B cell (primary cell): ENCODE measurements around the gene ENPP7. TPM values are rescaled to one million over a fixed set of nuclear protein-coding genes. Genes with fewer than 3 reads are reported as not detected.

Experiments
- ATAC-seq: fragments of 200-7000 bp; cut with Tn5 transposase; one replicate; pipeline ENCODE4 v1.10.0; 2021; ENCODE audit warnings: low read depth, mild to moderate bottlenecking, moderate number of reproducible peaks, moderate library complexity
- CTCF ChIA-PET: fragments of 350-600 bp; sonication (Branson Sonifier 250); formaldehyde crosslinking; loops from one replicate; lab custom pipeline; 2021; ENCODE audit warnings: antibody characterized with exemption, inconsistent platforms; lab: Charles Lee
- POLR2A ChIA-PET: fragments of 350-600 bp; sonication (Branson Sonifier 250); formaldehyde crosslinking; loops from one replicate; lab custom pipeline; 2021; ENCODE audit warnings: antibody characterized with exemption; lab: Charles Lee
- DNase-seq: peaks from one replicate; pipeline ENCODE4 v3.0.0; 2013
- H2AFZ ChIP-seq: 2 replicates; pipeline ENCODE4 v1.6.1; 2012; ENCODE audit warnings: mild to moderate bottlenecking, low read depth, low read length; ENCODE audit not compliant: insufficient read depth, poor library complexity, severe bottlenecking
- H3K27ac ChIP-seq, 2 donors: 1 replicate in 1 of 2; 2 replicates in 1 of 2; pipeline ENCODE4 v1.5.1; 2012 to 2013; ENCODE audit warnings: low read length in 2 of 2, mild to moderate bottlenecking in 2 of 2, moderate library complexity in 1 of 2
- H3K27me3 ChIP-seq, 4 experiments: fragments of 200-600 bp in 1 of 4; sonication (generic) in 1 of 4; replicated peaks in 1 of 4; 1 replicate in 2 of 4; 2 replicates in 2 of 4; pipeline versions ENCODE4 v1.6.1 to v1.7.0; 2013 to 2016; ENCODE audit warnings: low read length in 3 of 4, mild to moderate bottlenecking in 2 of 4, mixed read lengths in 1 of 4, moderate library complexity in 1 of 4; ENCODE audit not compliant: insufficient read depth in 4 of 4, control insufficient read depth in 3 of 4; ENCODE audit errors: control extremely low read depth in 1 of 4
- H3K36me3 ChIP-seq, 2 experiments: replicated peaks in 1 of 2; 1 replicate in 1 of 2; 2 replicates in 1 of 2; pipeline versions ENCODE4 v1.6.1 to v1.7.1; 2013; ENCODE audit warnings: low read length in 1 of 2; ENCODE audit not compliant: insufficient read depth in 2 of 2, control insufficient read depth in 1 of 2; ENCODE audit errors: control extremely low read depth in 1 of 2, extremely low read depth in 1 of 2
- H3K4me1 ChIP-seq, 2 donors: fragments of 200-600 bp in 1 of 2; sonication (generic) in 1 of 2; 1 replicate in 1 of 2; 2 replicates in 1 of 2; pipeline versions ENCODE4 v1.5.1 to v1.6.1; 2013 to 2017; ENCODE audit warnings: low read length in 2 of 2; ENCODE audit not compliant: control insufficient read depth in 2 of 2, insufficient read depth in 2 of 2
- H3K4me2 ChIP-seq: replicated peaks from 2 replicates; pipeline ENCODE3; 2012; ENCODE audit warnings: mild to moderate bottlenecking, low read depth, low read length; ENCODE audit not compliant: poor library complexity, severe bottlenecking
- H3K4me3 ChIP-seq, 5 experiments: fragments of 200-600 bp in 1 of 5; sonication (generic) in 1 of 5; 1 replicate in 3 of 5; 2 replicates in 2 of 5; pipeline versions ENCODE4 v1.5.1 to v1.7.0; 2011 to 2016; ENCODE audit warnings: low read length in 4 of 5, mild to moderate bottlenecking in 4 of 5, low read depth in 2 of 5, control low read depth in 1 of 5, moderate library complexity in 1 of 5; ENCODE audit not compliant: insufficient read depth in 1 of 5; ENCODE audit errors: control extremely low read depth in 1 of 5, extremely low read depth in 1 of 5
- H3K79me2 ChIP-seq: fragments of 200-600 bp; sonication (generic); one replicate; pipeline ENCODE4 v1.6.0; 2016; ENCODE audit warnings: low read length; ENCODE audit not compliant: control insufficient read depth, insufficient read depth
- H3K9ac ChIP-seq: fragments of 200-600 bp; sonication (generic); 2 replicates; pipeline ENCODE4 v1.6.1; 2017; ENCODE audit warnings: mild to moderate bottlenecking, low read length, moderate library complexity
- H3K9me3 ChIP-seq, 3 donors: one replicate each; pipeline versions ENCODE4 v1.6.1 to v1.7.1; 2013; ENCODE audit warnings: low read length in 2 of 3; ENCODE audit not compliant: control insufficient read depth in 2 of 3, insufficient read depth in 1 of 3; ENCODE audit errors: control extremely low read depth in 1 of 3
- H4K20me1 ChIP-seq: 2 replicates; pipeline ENCODE4 v1.6.0; 2012; ENCODE audit warnings: mild to moderate bottlenecking, low read length; ENCODE audit not compliant: insufficient read depth, control insufficient read depth, poor library complexity, severe bottlenecking
- H3K27ac Mint-ChIP-seq: one replicate; pipeline ENCODE4 v1.8.0; 2021; ENCODE audit warnings: mixed read lengths
- H3K27me3 Mint-ChIP-seq: one replicate; pipeline ENCODE4 v1.8.0; 2021; ENCODE audit warnings: mixed read lengths
- H3K4me1 Mint-ChIP-seq: one replicate; pipeline ENCODE4 v1.8.0; 2021; ENCODE audit warnings: mixed read lengths
- H3K4me3 Mint-ChIP-seq: one replicate; pipeline ENCODE4 v1.8.0; 2021; ENCODE audit warnings: mixed read lengths
- H3K9me3 Mint-ChIP-seq: one replicate; pipeline ENCODE4 v1.8.0; 2022; ENCODE audit warnings: mixed read lengths; ENCODE audit not compliant: insufficient read depth
- CTCF ChIP-seq: fragments of 200-600 bp; IDR thresholded peaks from one replicate; pipeline ENCODE4 v1.8.0; 2022; ENCODE audit warnings: antibody characterized with exemption, mild to moderate bottlenecking
- EZH2 ChIP-seq: IDR thresholded peaks from 2 replicates; pipeline ENCODE4 v1.6.1; 2012; ENCODE audit warnings: borderline replicate concordance, low read depth, mild to moderate bottlenecking, moderate library complexity, low read length; ENCODE audit not compliant: insufficient read depth, poor library complexity, severe bottlenecking
- WGBS: methylation state at CpG from one replicate; pipeline ENCODE4 v1.1.5; 2013; ENCODE audit warnings: missing lambda C conversion rate; ENCODE audit not compliant: insufficient coverage; 5-methylcytosine and 5-hydroxymethylcytosine counted together
- intact Hi-C: fragments of 100-400 bp; cut with micrococcal nuclease; formaldehyde crosslinking; loops from one replicate; pipeline ENCODE4 v1.10.0; 2022
- polyA plus RNA-seq: library from polyadenylated mRNA; depleted of rRNA; stranded (reverse); fragments of >200 nt; gene quantifications from 2 replicates; pipeline ENCODE4 v1.2.3, GENCODE V29; 2012
- total RNA-seq, 2 donors: library from RNA; stranded (reverse); fragments of 120-200 nt in 1 of 2; gene quantifications; 1 replicate in 1 of 2; 2 replicates in 1 of 2; pipeline versions ENCODE4 v1.2.3 to v1.2.4, GENCODE V29; 2013 to 2022

The ENPP7 gene
- total and polyA plus RNA-seq, 2 donors (not counting 1 experiment from before 2014, with no cell fraction given) = 0.40 to 6.7 TPM

DNA sequence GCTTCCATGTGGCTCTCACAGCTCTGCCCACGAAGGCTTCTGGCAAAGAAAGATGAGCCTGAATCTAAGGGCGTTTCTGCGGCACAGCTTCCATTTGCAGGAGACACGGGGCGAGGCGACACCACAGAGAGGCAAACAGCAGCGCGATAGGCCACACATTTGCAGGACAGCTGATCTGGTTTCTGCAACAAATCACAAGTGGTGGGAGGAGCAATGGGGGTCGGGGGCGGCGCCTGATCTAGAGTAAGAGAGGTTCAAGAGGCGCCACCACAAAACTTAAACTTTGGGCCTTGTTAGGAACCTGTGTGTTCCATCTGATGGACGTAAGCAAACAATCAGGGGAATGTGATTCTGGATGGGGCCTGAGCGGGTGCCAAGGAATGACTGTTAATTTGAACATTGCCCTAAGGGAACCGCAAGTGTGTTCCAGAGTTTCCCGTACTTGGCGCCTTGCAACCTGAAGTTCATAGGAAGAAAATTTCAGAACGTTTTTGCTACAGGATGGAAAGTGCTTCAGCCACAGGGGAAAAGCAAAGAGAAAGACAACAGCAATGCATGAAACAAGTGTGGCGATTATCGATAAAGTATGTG lies 18.9 kb upstream of the ENPP7 start:
- peaks cover 18% of the 10 kb centered on the region for H3K27me3 Mint-ChIP-seq
- H3K27ac Mint-ChIP-seq = no peak overlapping the region
- H3K9me3 Mint-ChIP-seq = no peaks in the 10 kb centered on the region
- WGBS = 85% methylated on average over 18 of the region's 20 CpGs
- Histone ChIP-seq H3K4me1 (peaks cover 5 to 6% of the 10 kb centered on the region in 2 donors), H4K20me1 (no peaks in the 10 kb centered on the region), H3K4me3 (no peak overlapping the region), H3K36me3 (no peaks in the 10 kb centered on the region), H3K27me3 (peaks cover 0 to 10% (median 0%) of the 10 kb centered on the region in 4 experiments), H3K4me2 (no peak overlapping the region), H3K9ac (no peak overlapping the region), H2AFZ (no peak overlapping the region), H3K9me3 (peaks cover 0 to 11% (median 0%) of the 10 kb centered on the region in 3 donors), H3K79me2 (no peaks in the 10 kb centered on the region), H3K27ac (no peak overlapping the region)
- ChIA-PET CTCF (no interaction called here), POLR2A (interaction anchor here (0.7 kb wide), 1 partner anchor 85 kb away, joined by 3 read pairs; no protein-coding TSS in a partner anchor)
- DNase-seq (no peak), ATAC-seq (no peak)
- TF ChIP-seq CTCF (no peak), EZH2 (no peak)
- H3K4me1 Mint-ChIP-seq = peaks cover 6% of the 10 kb centered on the region
- intact Hi-C loops = no loop called here
- no peak overlapping the region for H3K4me3 Mint-ChIP-seq

DNA sequence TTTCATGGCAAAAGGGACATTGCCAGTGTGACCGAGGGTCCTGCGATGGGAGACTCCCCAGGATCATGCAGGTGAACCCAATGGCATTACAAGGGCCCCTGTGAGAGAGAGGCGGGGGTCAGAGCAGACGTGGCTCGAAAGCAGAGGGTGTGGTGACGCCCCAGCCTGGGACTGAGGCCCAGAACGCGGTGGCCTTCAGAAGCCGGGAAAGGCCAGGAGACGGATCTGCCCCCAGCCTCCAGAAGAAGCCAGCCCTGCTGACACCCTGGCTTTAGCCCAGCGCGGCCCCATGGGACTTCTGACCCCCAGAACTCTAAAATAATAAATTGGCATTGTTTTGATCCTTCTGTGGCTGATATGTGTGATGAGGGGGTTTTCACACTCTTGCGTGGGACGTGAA lies 17.4 kb upstream of the ENPP7 start:
- no peaks in the 10 kb centered on the region for H3K9me3 Mint-ChIP-seq
- TF ChIP-seq EZH2 (no peak), CTCF (no peak)
- no peaks in the 10 kb centered on the region for H4K20me1 ChIP-seq
- 80% methylated on average over 12 of the region's 14 CpGs for WGBS
- ATAC-seq (no peak), DNase-seq (no peak)
- H3K4me3 ChIP-seq = no peak overlapping the region
- H3K9ac ChIP-seq = no peak overlapping the region
- no peak overlapping the region for H3K27ac ChIP-seq
- peaks cover 0 to 11% (median 0%) of the 10 kb centered on the region in 3 donors for H3K9me3 ChIP-seq
- no peaks in the 10 kb centered on the region for H3K79me2 ChIP-seq
- ChIA-PET CTCF (no interaction called here), POLR2A (no interaction called here)
- H3K36me3 ChIP-seq = no peaks in the 10 kb centered on the region
- peaks cover 2% of the 10 kb centered on the region in 2 donors for H3K4me1 ChIP-seq
- H3K4me3 Mint-ChIP-seq = no peak overlapping the region
- H3K27ac Mint-ChIP-seq = no peak overlapping the region
- H3K4me1 Mint-ChIP-seq = peaks cover 6% of the 10 kb centered on the region
- H3K4me2 ChIP-seq = no peak overlapping the region
- H3K27me3 Mint-ChIP-seq = peaks cover 18% of the 10 kb centered on the region
- H3K27me3 ChIP-seq = peaks cover 0 to 5% (median 0%) of the 10 kb centered on the region in 4 experiments
- intact Hi-C loops = no loop called here
- no peak overlapping the region for H2AFZ ChIP-seq
